Measurements from ENCODE around the gene GATA5.

GATA5 gene

DNA sequence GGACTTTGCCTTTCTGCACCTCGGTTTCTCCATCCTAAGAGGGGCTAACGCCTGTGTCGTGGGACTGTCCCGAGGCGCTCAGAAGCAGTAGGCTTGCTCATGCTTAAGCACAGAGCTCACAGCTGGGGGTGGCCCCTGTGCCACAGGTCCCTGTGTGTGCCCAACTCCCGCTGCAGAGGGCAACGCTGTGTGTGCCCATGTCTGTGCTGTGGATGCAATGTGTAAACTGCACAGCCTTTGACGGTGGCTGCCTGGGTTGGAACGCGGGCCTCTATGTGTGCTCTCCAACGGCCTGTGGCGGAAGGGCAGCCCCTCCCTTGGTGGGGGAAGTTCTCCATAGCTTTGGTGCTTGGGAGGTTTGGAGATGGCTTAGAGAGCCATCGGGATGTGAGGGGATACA, 10.7 kb upstream of the GATA5 start:
- no peak for DNase-seq

DNA sequence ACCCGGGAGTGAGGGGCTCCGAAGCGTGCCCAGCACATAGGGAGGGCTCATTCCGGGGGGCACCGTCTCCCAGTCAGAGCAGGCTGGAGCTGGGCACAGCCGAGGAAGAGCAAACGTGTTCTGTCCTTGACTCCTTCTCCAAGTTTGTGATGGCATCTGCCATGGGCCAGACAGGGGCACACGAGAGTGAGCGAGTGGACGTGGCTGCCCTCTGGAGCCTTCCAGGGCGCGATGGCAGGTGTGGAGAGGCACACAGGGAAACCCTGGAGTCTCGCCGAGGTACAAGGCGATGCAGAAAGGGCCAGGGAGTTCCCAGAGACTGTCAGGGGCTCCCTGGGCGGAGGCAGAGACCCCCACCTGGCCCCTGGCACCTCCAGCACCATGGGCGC, 9.9 kb upstream of the GATA5 start:
- DNase-seq, result no peak

DNA sequence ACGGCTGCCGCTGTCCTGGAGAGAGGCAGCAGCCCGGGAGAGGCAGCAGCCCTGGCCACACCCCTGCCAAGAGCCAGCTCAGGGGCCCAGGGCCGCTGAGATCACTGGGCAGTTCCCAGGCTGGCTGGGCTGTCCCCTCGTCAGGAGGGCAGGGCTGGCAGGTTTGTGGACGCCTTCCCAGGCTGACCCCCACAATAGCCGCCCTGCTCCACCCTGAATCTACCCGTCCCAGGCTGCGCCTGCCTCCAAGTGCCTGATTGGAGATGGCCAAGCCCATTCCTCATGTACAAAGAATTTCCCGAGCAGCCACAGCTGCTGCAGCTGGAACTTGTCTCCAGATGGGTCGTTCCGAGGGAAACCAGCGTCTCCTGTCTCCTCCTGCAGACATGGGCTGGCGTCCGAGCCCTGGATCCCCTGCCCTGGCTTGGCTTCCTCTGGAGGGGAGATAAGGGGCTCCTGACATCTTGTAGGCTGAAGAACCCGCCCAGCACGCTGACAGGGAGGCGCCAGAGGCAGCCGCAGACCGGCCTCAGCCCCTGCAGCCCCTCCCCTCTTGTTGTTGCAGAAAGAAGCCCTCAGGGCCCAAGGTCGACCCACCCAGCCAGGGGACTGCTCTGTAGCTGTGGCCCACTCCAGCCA, 9.4 kb upstream of the GATA5 start:
- no peak for DNase-seq

DNA sequence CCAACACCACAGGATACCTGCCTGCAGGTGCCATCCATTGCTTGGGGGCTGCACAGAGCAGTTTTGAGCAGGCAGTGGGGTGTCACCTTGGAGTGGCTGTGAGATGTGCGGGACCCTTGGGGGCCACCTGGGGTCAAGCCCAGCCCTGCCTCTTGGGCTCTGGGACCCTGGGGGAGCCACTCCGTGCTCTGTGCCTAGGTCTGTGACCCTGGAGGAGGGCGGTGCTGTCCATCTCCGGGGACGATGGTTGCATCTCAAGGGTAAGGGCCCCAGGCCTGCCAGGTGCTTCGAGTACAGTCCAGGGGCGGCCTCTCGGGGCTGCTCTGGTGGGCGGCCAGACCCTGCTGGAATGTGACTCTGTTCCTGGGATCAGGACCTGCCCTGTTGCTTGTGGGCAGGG, 8.7 kb upstream of the GATA5 start:
- DNase-seq, result no peak

DNA sequence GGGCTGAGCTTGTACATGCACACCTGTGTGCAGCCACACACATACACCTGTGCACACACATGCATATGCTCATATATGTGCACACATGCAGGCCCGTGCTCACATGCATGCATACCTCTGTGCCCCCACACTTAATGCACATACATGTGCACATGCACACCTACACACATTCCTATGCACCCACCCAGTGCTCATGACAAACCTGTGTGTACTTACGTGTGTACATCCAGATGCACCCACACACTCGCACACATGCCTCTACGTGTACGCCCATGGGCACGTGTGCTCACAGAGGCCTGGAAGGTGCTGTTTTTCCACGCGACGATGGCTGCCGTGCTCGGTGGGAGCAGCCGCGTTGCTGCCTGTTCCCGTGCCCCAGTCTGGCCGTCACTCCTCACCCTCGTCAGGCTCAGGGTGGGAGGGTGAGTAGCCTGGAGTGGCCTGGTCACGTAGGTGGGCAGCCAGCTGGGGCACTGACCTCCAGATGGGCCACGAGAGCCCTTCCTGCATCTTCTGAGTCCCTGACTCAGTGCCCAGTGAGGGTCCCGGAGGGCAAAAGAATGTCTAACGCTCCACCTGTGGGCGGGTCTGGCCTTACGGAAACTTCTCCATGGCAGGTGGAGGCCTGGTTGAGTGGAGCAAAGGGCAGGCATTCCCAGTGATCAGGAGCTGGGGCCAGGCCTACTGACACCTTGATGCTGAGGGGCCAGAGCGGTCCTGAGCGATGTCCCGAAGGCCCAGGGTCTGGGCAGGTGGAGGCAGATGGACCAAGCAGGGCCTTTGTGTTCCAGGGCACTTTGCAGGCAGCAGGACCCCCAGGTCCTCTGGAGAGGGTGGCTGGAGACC, 8.0 kb upstream of the GATA5 start:
- DNase-seq, result no peak

DNA sequence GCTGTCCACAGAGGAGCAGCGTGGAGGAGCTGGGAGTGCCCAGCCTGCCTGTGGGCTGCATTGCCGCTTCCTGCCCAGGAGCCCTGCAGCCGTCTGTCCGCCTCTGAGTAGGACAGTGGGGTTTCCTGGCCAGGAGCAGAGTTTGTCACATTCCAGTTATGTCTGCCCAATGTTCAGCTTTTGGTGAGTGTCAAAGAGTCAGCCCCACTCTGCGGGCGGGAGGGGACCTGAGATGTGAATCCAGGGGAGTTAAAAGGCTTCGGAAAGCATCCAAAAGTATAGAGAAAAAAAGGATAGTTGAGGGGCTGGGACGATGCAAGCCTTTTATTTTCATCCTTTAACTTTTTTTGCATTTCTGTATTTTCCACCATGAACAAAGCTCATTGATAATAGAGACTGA, 7.2 kb upstream of the GATA5 start:
- no peak for DNase-seq

DNA sequence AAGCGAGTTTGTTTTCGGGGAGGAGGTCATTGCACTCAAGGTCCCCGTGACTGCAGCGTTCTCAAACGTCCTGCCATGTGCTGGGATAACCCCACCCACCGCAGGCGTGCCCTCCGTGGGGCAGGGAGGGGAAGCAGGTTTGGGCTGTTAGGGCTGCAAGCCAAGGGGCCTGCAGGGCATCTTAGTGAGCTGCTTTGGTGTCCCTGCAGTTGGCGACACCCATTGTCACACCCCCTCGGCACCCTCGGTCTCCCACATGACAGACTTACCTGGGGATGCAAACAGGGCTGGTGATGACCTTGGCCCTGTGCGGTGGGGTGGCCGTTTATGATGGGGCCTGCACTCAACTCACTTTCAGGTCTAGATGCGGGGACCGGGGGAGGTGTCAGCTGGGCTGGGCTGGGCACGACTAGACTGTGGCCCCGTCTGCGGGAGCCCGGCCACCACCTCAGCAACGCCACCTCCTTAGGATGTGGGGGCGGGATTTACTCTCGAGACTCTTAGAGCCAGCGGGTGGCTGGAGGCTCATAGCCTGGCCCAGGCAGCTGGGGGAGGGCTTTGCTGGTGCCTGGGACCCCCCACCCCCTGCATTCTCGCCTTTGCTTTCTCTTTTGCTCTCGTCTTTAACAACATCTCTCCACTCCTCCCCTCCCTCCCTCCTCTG, 6.5 kb upstream of the GATA5 start:
- DNase-seq, result no peak

DNA sequence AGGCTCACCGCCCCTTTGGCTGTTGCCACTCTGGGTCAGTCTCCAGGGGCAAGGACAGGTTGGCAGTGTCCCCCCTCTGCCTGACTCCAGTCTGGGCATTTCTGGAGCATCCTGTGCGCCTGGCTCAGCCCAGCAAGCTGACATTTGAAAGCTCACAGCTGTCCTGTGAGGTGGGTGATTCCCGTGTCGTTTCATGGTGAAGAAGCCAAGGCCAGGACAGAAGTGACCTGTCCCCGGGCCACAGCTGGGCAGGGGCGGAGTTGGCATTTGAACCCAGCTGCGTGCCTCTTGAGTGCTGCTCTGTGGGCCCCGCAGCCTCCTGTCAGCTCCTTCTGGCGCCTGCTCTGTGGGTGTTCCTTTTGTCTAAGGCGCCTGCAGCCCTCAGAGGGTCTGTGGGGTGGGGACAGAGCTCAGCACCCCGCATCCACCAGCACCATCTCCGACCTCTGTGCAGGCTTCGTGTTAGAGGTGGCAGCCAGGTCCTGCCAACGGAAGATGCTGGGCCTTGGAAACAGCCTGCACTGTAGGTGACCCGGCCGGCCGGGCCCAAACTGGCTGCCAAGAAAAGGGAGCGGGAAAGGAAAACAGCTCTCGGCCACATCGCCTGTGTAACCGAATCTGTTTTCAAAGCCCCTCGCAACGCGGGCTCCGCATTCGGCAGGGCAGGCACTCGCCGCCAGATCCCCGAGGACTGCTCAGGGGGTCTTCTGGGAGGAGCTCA, 5.8 kb upstream of the GATA5 start:
- DNase-seq, result no peak

DNA sequence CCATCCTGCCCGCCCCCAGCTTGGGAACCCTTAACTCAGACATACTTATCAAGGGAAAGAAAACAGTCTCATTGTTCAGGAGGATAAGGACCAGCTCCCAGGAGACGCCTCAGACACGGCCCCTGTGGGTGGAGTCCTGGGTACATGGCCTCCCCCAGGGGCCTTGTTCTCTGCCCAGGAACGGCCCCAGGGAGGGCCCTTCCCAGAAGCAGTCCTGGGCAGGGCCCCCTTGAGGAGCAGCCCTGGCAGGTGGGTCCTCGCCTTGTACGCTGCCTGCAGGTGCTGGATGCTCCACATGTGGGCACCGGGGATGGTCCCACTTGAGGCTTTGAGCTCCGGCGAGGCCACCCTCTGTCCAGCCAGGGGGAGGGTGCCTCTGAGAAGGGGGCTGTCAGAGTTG, 4.5 kb upstream of the GATA5 start:
- DNase-seq, result no peak

DNA sequence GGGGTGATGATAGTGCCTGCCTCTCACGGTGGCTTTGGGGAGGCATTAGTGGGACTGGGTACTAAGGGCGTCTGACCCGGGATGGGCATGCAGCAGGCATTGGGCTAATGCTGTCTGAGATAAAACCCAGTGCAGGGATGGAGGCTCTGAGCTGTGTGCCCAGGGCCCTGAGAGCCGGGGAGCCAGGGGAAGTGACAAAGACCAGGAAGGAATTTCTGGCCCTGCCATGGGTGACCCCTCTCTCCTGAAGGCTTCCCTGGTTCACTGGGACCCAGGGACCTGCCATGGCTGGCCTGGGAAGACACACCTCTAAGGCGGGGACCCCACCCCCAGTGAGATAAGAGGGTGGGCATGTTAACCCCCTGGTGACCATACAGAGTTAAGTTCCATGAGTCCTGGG, 3.9 kb upstream of the GATA5 start:
- DNase-seq, result no peak

DNA sequence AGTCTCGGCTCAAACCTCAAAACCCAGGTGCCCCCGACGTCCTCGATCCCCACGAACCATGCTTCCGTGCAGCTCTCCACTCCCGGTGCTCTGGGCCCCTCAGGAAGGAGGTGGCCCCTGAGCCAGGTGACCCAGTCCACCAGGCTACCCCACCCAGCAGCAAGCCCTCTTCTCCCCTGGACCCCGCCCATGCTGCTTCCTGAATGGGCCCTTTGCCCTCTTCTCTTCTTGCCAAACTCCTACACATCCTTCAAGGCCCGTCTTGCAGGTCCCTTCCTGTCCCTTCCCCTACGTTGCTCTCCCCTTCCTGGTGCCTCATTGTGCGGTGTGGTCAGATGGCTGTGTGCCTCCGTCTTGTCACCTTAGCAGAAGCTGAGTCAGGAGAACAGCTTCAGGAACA, 3.4 kb upstream of the GATA5 start:
- no peak for DNase-seq

DNA sequence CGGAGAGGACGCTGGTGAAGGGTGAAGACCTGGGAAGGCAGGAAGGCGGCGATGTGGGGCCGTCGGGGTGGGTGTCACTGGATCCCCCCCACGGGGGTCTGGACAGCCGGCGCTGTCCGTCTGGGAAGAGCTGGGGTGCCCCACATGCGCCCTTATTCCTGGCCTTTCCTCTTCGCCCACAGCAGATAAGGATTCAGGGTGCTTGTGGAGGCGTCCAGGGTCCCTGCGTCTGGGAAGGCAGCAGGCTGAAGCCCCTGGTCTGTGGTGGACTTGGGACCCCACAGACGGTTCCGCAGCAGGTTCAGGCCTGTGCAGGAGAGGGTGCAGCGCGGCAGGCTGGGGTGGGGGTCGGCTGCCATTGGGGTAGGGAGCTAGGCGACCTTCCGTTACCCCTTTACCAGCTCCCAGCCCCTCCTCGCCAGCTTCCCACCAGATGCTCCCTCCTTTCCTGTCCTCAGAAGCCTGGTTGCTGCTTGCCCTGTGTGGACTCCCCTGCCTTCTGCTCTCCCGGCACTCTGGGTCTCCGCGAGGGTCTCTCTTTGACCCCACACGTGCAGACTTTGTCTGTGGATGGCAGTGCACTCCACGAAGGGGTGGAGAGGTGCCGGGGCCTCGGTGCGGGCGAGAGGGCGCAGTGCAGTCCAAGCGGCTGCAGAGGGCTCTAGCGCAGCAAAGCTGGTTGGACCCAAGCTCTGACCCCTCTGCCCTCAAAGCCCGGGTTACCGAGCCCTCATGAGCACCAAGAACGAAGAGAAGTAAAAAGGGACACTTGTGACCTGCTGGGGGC, 2.1 kb upstream of the GATA5 start:
- no peak for DNase-seq

DNA sequence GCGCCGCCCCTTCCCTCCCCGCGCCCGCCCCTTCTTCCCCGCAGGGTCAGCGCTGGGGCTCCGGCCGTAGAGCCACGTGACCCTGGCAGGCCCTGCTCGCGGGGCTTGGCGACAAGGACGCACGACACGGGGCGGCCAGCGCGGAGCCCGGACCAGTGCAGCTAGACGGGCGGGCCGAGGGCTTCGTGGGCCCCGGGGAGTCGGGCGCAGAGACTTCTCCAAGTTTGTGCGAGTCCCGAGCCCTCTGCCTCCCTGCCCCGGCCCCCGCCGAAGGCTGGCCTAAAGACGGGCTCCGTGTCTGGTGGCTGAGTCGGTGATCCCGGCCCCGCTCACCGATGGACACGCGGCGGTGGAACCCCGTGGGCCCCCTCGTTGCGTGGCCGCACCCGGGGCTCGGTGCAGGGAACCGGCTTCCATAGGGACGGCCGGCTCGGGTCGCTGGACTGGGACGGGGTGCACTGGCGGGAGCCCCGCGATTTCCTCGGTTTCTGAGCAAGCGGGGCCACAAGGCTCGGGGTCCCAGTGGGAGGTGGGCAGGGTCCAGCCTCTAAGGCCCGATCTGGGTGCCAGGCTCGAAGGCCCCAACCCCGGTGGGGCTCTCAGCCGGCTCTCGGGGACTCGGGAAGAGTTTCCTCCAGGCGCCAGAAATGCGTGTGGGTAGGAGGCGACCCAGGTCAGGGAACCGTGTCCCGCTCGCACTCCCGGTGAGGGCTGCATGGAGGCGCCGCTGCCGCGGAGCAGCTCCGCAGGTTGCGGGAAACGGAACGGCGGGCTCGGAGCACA, 452 bp upstream of the GATA5 start:
- DNase-seq, result no peak

DNA sequence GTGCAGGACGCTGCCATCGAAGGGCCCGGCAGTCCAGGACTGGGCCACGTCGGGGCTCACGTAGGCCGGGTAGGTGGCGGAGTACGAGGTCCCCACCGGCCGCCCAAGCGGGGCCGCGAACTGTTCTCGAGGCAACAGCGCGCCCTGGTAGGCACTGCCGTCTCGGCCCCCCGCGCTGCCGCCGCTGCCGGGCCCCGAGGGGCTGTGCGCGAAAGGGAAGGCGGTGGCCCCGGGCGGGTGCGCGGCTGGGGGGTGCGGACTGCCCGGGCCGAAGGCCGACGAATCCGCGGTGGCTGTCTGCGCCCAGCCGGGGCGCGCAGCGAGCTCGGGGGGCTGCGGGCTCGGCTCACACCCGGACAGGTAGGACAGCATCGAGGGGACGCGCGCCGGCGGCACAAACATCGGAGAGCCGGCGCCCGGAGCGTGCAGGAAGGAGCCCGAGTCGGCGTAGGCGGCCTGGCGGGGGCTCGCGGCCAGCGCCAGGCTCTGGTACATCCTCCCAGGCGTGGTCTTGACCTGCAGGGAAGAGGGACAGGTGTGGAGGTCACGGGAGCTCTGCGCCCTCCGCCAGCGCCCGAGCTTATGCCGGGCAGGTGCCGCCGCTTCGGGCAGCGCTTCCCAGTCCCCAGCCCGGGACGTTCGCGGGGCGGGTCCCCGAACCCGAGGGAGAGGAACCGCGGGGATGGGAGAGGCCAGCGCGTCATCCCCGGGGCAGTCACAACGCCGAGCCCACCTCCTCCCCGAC, 596 bp downstream of the GATA5 start:
- DNase-seq, result no peak

DNA sequence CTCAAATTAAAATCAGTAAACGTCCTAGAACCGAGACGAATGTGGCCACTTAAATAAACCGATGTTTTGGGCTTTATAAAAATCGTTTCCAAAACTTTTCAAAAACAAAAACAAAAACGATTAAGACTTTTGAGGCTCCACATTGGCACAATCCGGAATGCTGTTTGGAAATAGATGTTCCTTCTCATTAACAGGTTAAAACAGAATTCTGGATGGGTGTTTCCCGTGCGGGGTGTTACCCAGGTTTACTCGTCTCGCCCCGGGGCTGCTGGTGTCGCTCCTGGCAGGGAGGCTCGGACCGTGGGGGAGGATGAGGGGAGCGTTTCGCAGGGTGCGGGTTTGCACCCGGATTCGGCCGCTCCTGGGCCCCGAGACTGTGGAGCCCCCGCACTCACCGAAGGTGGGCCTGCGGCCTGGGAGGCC, 1.2 kb downstream of the GATA5 start:
- no peak for DNase-seq

DNA sequence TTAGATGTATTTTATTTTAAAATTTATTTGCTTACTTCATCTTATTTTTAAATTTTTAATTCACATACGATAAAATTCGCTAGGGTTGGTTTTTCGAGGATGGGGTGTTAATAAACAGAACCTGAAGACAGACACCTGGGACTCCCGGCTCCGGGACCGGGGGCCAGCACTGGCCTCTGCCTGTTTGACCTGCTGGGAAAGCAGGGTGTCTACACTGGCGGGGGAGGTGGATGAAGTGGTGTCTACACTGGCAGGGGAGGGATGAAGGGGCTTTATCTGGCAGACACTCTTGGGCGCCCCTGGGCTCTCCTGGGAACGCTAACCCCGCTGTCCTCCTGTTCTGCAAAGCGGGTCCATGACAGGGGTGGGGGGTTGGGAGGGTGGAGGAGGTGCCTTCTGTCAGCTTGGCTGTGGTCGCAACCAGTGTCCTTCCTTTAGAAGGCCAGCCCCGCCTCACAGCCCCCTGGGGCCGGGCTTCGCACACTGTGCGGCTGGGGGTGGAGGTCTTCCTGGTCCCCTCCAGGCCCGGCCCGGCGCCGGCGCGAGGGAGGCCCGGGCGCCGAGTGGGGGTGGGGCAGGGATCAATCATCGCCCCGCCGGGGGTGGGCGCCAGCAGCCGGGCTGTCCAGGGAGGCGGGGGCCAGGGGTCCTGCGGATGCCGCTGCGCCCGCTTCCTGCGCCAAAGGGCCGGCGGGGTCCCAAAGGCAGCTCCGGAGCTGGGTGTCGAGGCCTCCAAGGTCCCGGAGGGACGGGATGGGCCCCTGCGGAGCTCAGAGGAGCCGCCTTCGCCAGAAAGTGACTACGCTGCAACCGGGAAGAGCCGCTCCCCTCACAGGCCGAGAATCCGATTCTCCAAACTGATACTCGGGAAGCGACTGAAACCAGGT, 1.8 kb downstream of the GATA5 start:
- no peak for DNase-seq

DNA sequence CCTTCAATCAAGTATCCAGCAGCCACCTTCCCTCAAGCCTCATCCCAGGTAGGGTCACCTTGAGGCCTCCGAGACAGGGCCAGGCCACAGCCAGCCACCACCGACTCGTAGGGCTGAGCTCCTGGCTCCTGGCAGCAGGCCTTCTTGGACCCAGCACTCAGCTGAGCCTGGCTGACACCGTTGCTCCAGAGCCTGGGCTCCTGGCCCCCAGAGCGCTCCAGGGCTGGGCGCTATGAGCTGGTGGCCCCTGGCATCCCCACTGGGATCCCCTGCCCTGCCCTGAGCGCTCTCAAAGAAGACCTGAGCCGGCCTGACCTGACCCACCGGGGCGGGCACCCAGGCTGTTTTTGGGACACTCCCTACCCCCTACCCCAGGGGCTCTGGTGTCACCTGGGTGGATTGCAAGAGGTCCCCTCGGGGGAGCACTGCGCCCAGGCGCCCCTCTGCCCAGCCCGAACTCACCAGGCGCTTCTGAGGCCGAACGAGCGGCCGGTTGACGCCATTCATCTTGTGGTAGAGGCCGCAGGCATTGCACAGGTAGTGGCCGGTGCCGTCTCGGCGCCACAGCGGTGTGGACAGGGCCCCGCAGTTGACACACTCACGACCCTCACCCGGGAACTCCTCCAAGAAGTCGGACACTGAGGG, 2.7 kb downstream of the GATA5 start:
- DNase-seq, result no peak

DNA sequence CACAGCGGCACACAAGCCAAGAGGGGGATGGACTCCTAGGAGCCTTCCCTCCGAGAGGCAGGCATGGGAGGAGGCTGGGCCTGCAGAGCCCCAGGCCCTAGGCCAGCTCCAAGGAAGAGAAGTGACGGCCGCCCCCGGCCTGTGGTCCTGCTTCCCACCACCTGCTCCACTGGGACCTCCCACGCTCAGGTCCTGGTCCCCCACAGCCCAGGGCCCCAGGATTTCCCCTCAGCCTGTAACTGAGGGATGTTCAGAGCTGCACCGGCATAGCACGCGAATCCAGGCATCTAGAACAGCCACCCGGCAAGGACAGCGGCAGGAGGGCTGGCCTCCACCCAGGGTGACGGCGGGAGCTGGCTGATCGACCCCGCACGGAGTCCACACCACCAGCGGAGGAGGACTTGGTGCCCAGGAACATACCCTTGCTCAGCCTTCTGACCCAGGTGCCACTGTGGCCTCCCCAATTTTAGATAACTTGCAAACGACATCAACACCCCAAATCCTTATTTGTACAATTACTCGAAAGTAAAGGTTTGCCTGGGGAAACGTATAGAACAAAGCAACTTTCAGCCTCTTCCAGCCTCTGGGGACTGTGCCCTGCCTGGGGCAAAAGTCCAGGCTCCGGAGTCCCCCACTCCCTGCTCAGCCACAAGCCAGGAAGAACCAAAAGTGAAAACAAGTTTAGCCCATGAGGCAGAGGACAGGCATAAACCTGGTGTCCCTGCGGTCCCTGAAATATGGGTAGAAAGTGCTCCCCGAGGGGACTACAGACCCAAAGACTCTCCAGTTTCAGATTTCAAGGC, 3.5 kb downstream of the GATA5 start:
- DNase-seq, result no peak

DNA sequence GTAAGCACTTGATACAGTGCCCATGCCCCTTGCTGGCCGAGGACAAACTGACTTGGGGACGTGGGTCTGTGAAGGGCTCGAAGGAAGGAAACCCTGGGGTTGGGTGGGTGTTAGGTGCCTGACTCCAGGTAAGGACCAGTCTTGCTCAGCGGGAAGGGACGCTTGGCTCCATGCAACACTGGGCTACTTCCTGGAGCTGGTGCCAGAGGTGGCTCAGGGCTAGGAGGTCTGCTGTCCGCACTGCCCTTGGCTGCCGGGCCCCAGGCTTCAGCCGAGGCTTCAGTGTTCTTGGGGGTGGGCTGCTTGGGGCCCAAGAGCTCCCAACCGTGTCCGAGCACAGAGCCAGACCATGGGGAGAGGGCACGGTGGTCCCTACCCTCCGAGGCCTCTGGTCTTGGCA, 5.3 kb downstream of the GATA5 start:
- no peak for DNase-seq
